Forelimb muscle (tissue), 1 donor: ENCODE results near the gene ACD. TPM values are rescaled to one million over a fixed set of nuclear protein-coding genes. Genes with fewer than 3 reads are reported as not detected.
"Not testable (repeated sequence)": the region's sequence is repeated elsewhere in the genome, so short reads cannot be mapped to it uniquely, and the experiment has no call there.

Source experiments
- DNase-seq: peaks from one replicate; pipeline ENCODE4 v3.0.0-alpha.2; 2013; ENCODE audit warnings: low read depth
- polyA plus RNA-seq: library from polyadenylated mRNA; unstranded; fragments of 120-200 nt; gene quantifications from one replicate; pipeline ENCODE4 v1.2.1, GENCODE V29; 2013; ENCODE audit not compliant: insufficient read length

Gene ACD
- 14.3 TPM for polyA plus RNA-seq

- peak; percentile 68 for DNase-seq
These were observed at the start of gene ACD for GRCh38 chr16:67659675-67660563. Gene ACD (minus strand): TSS chr16:67660260. CDS start chr16:67660220, 40 bp downstream.

GRCh38 chr16:67709050-67709449, 49.0 kb upstream of the ACD start:
- no peak for DNase-seq

- no peak for DNase-seq
These were observed 48.3 kb upstream of the ACD start for GRCh38 chr16:67708368-67708771.

GRCh38 chr16:67707790-67708189, 47.7 kb upstream of the ACD start:
- no peak for DNase-seq

GRCh38 chr16:67707210-67707609, 47.1 kb upstream of the ACD start:
- DNase-seq, result no peak

- no peak for DNase-seq
These were observed 44.0 kb upstream of the ACD start for GRCh38 chr16:67704110-67704509.

- DNase-seq, result no peak
These were observed 43.6 kb upstream of the ACD start for GRCh38 chr16:67703626-67704025.

GRCh38 chr16:67702130-67702529, 42.1 kb upstream of the ACD start:
- no peak for DNase-seq

GRCh38 chr16:67701420-67701819, 41.4 kb upstream of the ACD start:
- DNase-seq, result no peak

GRCh38 chr16:67699265-67699664, 39.2 kb upstream of the ACD start:
- DNase-seq, result no peak

GRCh38 chr16:67697422-67698185, 37.5 kb upstream of the ACD start:
- DNase-seq, result no peak

- no peak for DNase-seq
These were observed 34.6 kb upstream of the ACD start for GRCh38 chr16:67694611-67695010.

GRCh38 chr16:67693517-67694285, 33.6 kb upstream of the ACD start:
- DNase-seq, result not testable (repeated sequence)

- DNase-seq, result no peak
These were observed 25.5 kb upstream of the ACD start for GRCh38 chr16:67685388-67686112.

- DNase-seq, result no peak
These were observed 23.7 kb upstream of the ACD start for GRCh38 chr16:67683767-67684166.

GRCh38 chr16:67679935-67680897, 20.2 kb upstream of the ACD start:
- DNase-seq, result no peak

- no peak for DNase-seq
These were observed 18.4 kb upstream of the ACD start for GRCh38 chr16:67678354-67679023.

- no peak for DNase-seq
These were observed 17.7 kb upstream of the ACD start for GRCh38 chr16:67677712-67678111.

- DNase-seq, result no peak
These were observed 16.9 kb upstream of the ACD start for GRCh38 chr16:67676939-67677338.

GRCh38 chr16:67676516-67676915, 16.5 kb upstream of the ACD start:
- no peak for DNase-seq
